ENCODE measurements around the gene PLG. TPM values are rescaled to one million over a fixed set of nuclear protein-coding genes. Genes with fewer than 3 reads are reported as not detected.
A peak's percentile ranks its signal among the peaks of the same experiment; 100 is the strongest.
"Not testable (repeated sequence)": the region's sequence is repeated elsewhere in the genome, so short reads cannot be mapped to it uniquely, and the experiment has no call there.

Gene PLG
- total RNA-seq, 4 donors from 2014 or later = 5.1 TPM; not detected in 3

DNA sequence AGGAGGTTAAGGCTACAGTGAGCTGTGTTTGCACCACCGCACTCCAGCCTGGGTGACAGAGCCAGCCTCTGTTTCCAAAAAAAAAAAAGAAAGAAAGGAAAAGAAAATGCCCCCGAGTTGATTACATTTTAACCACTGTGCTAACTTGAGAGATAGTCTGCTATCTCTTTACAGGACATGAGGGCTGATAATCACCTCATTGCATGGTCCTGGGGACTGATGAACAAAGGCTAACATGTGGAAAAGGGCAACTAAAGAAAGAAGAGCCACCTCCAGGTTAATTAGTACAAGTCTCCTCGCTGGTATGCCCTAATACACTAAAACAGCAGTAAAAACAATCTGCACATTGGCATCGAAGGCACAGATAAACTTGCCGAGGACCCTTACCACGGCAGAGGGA, 4.2 kb upstream of the PLG start:
- no peak for TF ChIP-seq CTCF (IDR thresholded peaks at IDR 0.05)
- no peak for TF ChIP-seq EP300 (IDR thresholded peaks at IDR 0.05)
- no peak for TF ChIP-seq POLR2A (IDR thresholded peaks at IDR 0.05)
- TF ChIP-seq POLR2AphosphoS5 (IDR thresholded peaks at IDR 0.05) = no peak
- DNase-seq (ENCODE audit: low spot score in 2 of 2) = no peak
- Histone ChIP-seq H3K27ac (no peak overlapping the region), H3K9me3 (no peaks in the 10 kb centered on the region), H3K27me3 (no peaks in the 10 kb centered on the region), H3K36me3 (no peaks in the 10 kb centered on the region), H3K4me1 (no peaks in the 10 kb centered on the region), H3K4me3 (no peak overlapping the region)
- WGBS = 81% methylated on average over 6 of the region's 6 CpGs

DNA sequence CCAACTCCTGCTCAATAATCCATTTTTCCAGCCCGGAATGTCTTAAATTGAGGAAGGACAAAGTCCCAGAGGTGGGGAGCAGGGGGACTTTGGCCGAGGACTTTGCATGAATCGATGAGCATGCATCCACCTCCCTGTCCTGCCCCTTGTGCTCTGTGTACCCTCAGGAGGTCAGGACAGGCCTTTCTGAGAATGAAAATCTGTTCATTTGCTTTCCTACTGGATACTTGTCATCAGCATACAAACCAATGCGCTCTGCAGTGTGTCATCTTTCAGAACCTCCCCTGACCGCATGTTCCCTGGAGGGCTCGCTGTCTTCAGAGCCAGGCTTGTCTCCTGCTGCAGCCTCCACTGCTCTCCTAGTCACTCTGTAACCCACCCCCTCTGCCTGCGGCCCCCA, 2.6 kb downstream of the PLG start:
- H3K4me1 ChIP-seq; DNase-seq (ENCODE audit: low spot score in 2 of 2); H3K27me3 ChIP-seq; H3K27ac ChIP-seq; H3K9me3 ChIP-seq; H3K36me3 ChIP-seq; H3K4me3 ChIP-seq: not testable (repeated sequence)
- WGBS = 86% methylated on average over 7 of the region's 7 CpGs

DNA sequence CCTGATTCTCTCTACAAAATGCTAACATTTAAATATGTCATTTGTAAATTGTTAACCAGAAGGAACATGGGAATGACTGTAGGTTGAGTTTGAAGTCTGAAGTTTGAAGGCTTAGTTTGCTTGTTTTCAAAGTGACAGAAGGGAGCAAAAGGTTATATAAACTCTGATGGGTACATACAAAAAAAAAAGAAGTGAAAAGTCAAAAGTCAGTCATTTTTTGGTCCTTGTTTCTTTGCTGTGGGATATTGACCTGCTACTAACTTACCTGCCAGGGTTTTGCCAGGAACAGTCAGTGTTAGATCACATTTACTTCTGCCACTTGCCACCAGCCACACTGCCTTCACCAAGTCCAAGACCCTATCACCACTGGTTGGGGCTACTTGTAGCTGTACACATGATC, 6.9 kb downstream of the PLG start:
- H3K27ac ChIP-seq; DNase-seq (ENCODE audit: low spot score in 2 of 2); H3K9me3 ChIP-seq; H3K4me3 ChIP-seq; H3K4me1 ChIP-seq; H3K36me3 ChIP-seq; H3K27me3 ChIP-seq: not testable (repeated sequence)

GRCh38 chr6:160714731-160715316, 12.8 kb downstream of the PLG start:
- no peak for TF ChIP-seq POLR2A (IDR thresholded peaks at IDR 0.05)
- no peak for TF ChIP-seq CTCF (IDR thresholded peaks at IDR 0.05)
- H3K4me1 ChIP-seq = no peaks in the 10 kb centered on the region
- no peaks in the 10 kb centered on the region for H3K36me3 ChIP-seq
- 64% methylated on average over 5 of the region's 5 CpGs for WGBS
- H3K27me3 ChIP-seq = no peaks in the 10 kb centered on the region
- H3K4me3 ChIP-seq = no peak overlapping the region
- no peak overlapping the region for H3K27ac ChIP-seq
- no peak for DNase-seq (ENCODE audit: low spot score in 2 of 2)
- H3K9me3 ChIP-seq = no peaks in the 10 kb centered on the region

DNA sequence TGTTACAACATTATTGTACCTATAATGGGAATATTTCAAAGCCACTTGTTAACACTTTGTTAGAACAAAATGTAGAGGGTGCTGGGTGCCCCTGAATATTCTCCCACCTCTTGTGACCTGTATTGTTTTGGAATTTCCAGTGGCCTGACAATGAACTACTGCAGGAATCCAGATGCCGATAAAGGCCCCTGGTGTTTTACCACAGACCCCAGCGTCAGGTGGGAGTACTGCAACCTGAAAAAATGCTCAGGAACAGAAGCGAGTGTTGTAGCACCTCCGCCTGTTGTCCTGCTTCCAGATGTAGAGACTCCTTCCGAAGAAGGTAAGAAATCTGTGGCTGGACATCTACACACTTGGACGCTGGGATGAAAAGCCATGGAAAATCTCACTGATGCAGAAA, 28.9 kb downstream of the PLG start:
- Histone ChIP-seq H3K27me3 (no peaks in the 10 kb centered on the region), H3K4me1 (no peaks in the 10 kb centered on the region), H3K4me3 (no peak overlapping the region), H3K36me3 (no peaks in the 10 kb centered on the region), H3K9me3 (no peaks in the 10 kb centered on the region), H3K27ac (no peak overlapping the region)
- 36% methylated on average over 6 of the region's 6 CpGs for WGBS
- TF ChIP-seq EP300 (IDR thresholded peaks at IDR 0.05) (no peak), CTCF (IDR thresholded peaks at IDR 0.05) (no peak), POLR2AphosphoS5 (IDR thresholded peaks at IDR 0.05) (no peak), POLR2A (IDR thresholded peaks at IDR 0.05) (no peak)
- DNase-seq (ENCODE audit: low spot score in 2 of 2) = no peak

GRCh38 chr6:160733050-160733646, 31.1 kb downstream of the PLG start:
- Histone ChIP-seq H3K36me3 (no peaks in the 10 kb centered on the region), H3K27ac (no peak overlapping the region), H3K4me3 (no peak overlapping the region), H3K27me3 (no peaks in the 10 kb centered on the region), H3K4me1 (no peaks in the 10 kb centered on the region), H3K9me3 (no peaks in the 10 kb centered on the region)
- no peak for DNase-seq (ENCODE audit: low spot score in 2 of 2)
- TF ChIP-seq CTCF (IDR thresholded peaks at IDR 0.05) (peak in 1 of 2 donors; percentile 66), POLR2A (IDR thresholded peaks at IDR 0.05) (no peak), EP300 (IDR thresholded peaks at IDR 0.05) (no peak), POLR2AphosphoS5 (IDR thresholded peaks at IDR 0.05) (no peak)
- WGBS = 25% methylated on average over 8 of the region's 8 CpGs
